Fibroblast of lung (primary cell): ENCODE data around the gene HIVEP3.

Experiments used
- CTCF ChIP-seq, 2 donors: IDR thresholded peaks in 1 of 2; conservative IDR thresholded peaks in 1 of 2; 1 replicate in 1 of 2; 2 replicates in 1 of 2; pipeline ENCODE4 v1.5.1; 2011 to 2012; ENCODE audit warnings: low read length in 2 of 2, control low read depth in 1 of 2, inconsistent platforms in 1 of 2, low read depth in 1 of 2, mild to moderate bottlenecking in 1 of 2
- EZH2 ChIP-seq: IDR thresholded peaks from 2 replicates; pipeline ENCODE4 v1.5.1; 2012; ENCODE audit warnings: low read length, control low read depth, mild to moderate bottlenecking; ENCODE audit errors: missing control alignments

GRCh38 chr1:41690331-41690730, 228.4 kb downstream of the HIVEP3 start:
- TF ChIP-seq CTCF (conservative IDR thresholded peaks at IDR 0.05 in 1 of 2, IDR thresholded peaks at IDR 0.05 in 1 of 2; ENCODE audit: low read depth in 1 of 2, low read length in 2 of 2) (no peak), EZH2 (no peak)
